SIG-M5 treated with dmso at 0.1 percent for 504 hours (cell line): ENCODE results near the gene KRT14.
"Not testable (repeated sequence)": the region's sequence is repeated elsewhere in the genome, so short reads cannot be mapped to it uniquely, and the experiment has no call there.

Experiments used
- DNase-seq: peaks from one replicate; lab custom pipeline; 2025; ENCODE audit not compliant: unreplicated experiment; lab: John Stamatoyannopoulos, UW

The KRT14 gene

DNA sequence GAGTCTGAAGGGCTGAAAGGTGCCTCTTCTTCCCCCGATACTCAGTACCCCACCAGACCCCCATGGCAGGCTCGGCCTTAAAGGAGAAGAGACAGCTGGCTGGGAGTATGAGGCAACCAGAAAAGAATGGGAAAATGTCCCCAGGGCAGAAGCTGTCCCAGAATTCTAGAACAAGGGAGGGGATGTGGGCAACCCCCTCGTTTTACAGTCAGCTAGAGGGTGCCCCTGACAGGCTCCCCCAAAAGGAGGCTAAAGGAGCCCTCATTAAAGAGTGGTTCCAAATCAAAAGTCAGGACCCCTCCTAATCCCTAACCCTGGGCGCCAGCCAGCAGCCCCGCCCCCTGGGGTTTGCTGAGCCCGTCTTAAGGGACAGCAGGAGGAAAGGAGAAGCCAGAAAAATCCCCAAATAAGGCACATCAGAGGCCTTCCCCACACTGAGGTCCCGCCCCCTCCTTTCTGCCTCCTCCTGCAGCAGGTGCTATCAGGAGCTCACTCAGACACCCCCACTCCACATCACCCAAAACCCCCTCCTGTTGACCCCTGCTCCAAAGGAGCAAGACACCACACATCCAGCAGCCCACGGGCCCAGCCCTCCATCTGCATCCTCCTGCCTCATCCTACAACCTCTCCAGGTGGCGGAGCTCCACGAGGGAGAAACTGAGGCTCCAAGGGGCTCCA lies 36.6 kb upstream of the KRT14 start:
- DNase-seq = not testable (repeated sequence)

DNA sequence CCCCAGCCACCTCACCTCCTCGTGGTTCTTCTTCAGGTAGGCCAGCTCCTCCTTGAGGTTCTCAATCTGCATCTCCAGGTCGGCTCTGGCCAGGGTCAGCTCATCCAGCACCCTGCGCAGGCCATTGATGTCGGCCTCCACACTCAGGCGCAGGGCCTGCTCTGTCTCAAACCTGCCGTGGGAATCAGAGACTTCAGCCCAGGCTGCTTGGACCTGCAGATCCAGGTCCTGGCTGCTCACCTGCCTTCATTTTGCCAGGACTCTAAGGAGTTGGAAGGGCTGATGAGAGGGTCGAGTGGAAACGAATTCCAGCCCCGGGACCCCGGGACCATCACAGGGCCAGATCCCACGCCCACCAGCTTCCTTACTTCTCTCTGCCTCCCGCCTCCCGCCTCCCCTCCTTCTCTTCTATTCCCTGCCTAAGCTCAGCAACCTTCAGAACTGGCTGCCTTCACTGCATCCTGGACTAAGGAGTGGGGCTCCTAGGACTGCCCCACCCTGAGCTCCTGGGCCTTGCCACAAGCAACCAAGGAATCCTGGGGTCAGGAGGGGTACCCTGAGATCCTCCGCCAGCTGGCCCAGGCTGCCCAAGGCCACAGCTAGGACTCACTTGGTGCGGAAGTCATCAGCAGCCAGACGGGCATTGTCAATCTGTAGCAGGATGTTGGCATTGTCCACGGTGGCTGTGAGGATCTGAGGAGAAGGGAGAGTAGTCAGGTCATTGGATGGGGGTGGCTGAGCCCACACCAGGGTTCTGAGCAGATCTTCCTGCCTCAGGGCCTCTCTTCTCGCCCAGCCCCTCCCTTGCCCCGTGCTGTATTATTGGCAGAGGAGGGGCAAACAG lies 35.9 kb upstream of the KRT14 start:
- DNase-seq = not testable (repeated sequence)

DNA sequence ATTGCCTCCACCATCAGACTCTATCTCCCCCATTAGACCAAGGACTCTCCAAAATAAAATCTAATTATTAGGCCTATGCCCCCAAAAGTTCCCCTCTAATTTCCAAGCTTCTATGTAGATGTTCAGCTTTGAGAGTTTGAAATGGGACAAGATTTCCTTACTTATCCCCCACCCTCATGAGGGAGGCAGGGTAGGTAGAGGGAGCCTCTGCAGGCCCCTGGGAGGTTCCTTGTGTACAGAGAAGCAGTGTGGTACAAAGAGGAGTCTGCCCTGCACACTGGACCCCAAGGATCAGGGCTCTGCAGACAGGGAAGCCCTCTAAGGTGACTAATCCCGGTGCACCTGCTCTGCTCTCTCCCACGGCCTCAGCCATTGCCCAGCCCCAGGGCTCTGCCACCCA lies 35.2 kb upstream of the KRT14 start:
- DNase-seq = no peak

DNA sequence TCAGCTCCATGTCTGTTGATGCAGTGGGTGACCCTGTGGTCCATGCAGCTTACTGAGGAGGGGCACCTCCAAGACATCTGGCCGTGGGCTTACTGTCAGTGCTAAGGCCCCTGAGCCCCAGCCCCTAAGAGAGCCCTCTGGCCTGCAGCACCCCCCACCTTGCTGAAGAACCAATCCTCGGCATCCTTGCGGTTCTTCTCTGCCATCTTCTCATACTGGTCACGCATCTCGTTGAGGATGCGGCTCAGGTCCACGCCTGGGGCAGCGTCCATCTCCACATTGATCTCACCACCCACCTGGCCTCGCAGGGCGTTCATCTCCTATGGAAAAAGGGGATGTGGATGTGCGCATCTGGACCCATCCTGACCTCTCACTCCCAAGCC lies 34.7 kb upstream of the KRT14 start:
- not testable (repeated sequence) for DNase-seq

DNA sequence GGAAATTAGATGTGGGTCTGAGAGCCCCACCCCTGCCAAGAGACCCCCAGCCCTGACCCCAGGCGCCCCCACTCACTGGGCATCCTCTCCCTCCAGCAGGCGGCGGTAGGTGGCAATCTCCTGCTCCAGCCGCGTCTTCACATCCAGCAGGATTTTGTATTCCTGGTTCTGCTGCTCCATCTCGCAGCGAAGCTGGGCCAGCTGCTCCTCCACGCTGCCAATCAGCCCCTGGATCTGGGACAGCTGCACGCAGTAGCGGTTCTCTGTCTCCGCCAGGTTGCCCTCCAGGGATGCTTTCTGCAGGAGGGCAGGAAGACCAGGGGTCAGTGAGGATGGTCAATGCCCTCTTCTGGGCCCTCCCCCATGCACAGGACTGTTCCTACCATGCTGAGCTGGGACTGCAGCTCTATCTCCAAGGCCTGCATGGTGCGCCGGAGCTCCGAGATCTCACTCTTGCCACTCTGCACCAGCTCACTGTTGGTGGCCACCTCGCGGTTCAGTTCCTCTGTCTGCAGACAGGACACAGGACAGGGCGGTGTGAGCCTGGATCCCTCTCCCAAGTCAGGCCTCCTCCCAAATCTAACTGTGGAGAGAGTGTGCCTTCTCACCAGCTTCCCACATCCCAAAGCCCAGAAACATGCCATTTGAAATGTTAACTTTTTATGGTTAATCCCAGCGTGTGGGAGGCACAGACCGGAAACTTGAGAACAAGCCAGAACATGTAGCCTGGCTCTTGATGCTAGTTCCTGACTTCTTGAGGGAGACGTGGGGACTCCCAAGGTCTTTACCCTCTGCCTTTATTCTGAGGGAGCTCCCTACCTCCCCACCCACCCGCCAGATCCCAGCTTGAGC lies 34.1 kb upstream of the KRT14 start:
- no peak for DNase-seq

DNA sequence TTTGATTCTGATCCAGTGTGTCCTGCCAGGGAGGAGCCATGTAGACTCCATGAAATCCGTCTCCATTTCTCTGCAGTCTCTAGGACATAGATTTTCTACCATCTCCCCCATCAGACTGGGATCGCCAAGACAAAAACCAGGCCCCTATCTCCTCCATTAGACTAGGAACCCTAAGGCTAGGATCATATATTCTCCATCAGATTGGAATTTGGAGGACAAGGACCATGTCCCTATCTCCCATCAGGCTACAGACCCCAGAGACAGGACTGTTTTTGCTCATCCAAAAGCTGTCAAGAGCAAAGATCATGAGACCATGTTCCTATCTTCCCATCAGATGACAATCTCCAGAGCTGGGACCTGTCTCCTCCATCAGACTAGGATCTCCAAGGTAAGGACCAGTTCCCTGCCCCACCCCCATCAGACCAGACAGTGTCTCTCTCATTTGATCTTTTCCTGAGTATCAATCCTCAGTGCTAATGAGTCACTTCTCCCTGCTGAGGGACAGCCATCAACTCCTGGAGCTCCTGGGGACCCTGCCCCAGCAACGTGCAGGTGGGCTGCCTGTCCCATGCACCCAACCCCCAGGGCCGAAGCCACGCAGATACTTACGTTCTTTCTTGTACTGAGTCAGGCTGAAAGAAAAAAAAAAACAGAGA lies 33.4 kb upstream of the KRT14 start:
- not testable (repeated sequence) for DNase-seq

DNA sequence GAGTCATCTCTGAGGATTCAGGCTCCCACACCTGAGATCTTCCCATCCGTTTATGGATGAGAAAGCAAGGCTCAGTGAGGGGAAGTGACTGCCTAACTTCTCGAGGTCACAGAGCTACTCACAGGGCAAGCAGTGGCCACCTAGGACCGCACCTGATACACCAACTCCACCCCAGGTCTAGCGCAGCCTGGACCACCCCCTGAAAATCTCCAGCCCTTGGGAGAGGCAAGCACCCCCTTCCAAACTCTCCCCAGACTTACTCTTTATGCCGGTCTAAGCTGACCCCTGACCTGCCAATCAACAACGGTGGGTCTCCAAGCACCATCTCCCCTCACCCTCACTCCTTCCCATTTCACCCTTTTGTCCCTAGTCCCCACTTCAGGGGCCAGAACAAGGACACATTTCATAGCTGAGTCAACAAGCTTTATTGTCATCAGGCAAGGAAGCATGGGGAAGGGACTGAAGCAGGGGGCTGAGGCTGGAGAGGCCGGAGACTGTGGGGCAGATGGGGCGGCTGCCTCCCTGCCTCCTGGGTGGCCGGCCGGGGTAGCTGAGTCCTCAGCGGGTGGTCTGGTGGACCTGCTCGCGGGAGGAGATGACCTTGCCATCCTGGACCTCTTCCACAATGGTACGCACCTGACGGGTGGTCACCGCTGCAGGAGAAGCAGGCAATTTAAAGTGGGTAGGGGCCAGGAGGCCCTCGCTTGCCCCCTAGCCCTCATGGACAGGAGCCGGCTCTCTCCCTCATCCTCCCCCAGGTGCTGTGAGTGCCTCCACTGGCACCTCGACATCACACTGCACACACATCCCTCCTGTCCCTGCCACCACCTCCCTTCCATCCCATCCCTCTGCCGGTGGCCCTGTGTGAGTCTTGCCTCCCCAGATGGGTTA lies 32.6 kb upstream of the KRT14 start:
- no peak for DNase-seq

DNA sequence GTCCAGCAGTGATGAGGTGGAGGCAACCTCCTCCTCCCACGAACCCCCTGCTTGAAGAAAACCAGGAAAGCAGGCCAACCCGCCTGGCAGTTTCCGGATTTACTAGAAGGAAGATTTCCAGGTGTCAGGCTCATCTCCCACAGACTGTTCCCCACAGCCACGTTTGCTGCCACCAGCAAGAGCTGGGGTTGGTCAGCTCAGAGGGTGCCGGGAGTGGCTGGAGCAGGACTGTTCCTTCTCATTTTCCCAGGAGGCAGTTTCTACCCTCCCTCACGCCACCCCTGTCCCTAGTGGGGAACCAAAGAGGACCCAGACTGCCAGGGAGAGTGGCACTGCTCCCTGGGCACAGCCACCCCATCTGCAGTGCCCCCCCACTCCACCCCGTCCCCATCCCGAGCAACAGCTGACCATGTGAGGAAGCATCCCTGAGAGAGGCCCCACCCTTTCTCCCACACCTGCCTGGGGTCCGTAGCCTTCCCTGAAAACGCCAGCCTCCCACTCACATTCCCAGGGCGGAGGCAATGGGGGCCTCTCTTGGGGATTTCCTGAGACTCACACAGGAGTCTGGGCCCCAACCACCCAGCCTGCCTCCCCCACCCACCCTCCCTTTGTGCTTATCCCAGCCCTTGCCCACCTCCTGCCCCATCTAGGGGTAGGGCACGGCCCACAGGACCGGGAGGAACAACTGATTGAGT lies 31.8 kb upstream of the KRT14 start:
- no peak for DNase-seq

DNA sequence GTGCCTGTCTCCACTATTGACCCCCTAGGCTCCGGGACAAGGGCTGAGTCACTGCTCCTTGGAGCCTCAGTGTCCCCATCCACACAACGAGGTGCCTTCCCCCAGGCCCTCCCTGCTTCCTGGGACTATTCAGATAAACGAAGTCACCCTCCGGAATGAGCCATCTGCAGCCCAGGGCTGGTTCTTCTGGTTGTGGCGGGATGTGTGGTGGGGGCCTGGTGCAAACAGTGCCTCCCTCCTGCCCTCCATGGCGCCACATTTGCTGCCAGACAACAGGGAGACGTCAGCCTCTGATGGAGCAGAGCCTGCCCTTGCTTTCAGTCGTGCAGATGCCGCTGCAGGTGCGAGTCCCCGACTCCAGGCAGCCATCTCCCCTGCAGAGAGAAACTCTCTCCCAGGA lies 31.0 kb upstream of the KRT14 start:
- no peak for DNase-seq

DNA sequence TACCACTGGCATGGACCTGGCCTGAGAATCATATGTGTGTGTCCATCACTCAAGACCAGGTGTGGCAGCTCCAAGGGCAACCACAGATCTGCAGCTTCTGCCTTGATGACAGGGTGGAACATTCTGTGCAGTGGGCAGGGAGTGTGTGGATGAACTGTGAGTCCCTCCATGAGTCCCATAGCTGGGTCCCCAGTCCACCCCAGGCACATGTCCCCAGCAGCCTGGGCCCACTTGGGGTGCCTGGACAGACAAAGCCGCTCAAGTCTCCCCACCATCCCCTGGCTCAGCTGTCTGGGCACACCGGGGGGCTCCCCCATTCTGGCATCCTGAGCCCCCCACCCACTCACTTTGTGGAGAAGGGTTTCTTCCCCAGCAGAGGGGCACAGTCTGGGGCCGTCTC lies 30.4 kb upstream of the KRT14 start:
- no peak for DNase-seq

DNA sequence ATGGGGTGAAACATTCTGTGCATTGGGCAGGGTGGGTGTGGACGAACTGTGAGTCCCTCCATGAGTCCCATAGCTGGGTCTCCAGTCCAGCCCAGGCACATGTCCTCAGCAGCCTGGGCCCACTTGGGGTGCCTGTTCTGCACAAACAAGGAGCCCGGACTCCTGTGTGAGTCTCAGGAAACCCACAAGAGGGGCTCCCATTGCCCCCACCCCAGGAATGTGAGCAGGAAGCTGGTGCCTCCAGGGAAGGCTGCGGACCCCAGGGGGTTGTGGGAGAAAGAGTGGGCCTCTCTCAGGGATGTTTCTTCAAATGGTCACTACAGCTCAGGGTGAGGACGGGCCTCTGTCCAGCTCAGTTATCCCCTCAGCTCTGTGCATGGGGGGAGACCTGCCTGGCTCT lies 29.8 kb upstream of the KRT14 start:
- DNase-seq = not testable (repeated sequence)

DNA sequence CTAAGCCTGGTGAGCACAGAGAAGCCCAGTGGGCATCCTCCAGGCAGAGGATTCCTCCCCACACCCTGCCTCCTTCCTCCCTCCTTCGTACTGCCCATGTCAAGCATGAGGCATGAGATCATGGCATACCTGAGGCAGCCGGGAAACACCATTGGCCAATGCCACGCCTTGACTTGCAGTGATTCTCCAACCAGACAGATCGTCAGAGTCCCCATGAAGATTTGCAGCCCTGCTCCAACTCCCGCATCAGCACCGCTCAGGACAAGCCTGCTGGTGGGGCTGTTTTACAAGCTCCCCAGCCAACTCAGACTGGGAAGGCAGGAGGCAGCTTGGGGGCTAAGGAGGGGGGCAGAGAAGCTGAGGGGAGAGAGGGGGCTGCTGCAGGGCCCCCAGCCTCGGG lies 28.8 kb upstream of the KRT14 start:
- no peak for DNase-seq

DNA sequence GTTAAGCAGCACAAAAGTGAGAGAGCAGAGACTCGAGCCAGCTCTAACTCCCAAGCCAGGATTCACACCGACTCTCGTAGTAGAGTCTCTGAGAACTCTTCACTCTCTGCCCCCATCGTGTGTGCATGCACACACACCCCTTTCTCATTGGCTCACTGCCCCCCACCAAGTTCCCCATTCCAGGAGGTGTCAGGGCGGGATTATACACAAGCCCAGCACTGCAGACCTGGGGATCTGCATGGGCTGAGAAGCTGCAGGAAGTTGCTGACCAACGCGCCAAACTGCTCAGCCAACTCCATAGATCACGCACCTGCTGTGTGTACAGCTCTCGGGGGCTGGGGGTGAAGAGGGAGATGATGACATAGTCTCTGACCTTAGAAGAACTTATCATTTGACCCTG lies 28.1 kb upstream of the KRT14 start:
- DNase-seq = not testable (repeated sequence)

DNA sequence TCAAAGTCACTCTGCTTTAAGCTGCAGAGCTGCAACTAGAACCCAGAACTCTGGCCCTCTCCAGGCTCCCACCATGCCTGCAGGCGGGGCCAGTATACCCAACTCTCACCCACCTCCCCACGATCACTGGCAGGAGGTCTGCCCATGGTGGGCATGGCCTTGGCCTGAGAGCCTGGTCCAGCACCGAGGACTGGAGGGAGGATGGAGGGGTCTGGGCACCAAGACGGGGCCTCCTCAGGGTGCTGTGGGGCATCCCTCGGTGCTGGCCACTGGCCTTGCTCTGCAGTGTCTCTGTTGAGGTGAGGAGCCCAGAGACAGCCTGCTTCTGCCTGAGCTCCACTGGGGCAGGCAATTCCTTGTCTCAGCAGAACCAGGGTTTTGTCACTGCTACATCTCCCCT lies 27.4 kb upstream of the KRT14 start:
- DNase-seq = no peak

DNA sequence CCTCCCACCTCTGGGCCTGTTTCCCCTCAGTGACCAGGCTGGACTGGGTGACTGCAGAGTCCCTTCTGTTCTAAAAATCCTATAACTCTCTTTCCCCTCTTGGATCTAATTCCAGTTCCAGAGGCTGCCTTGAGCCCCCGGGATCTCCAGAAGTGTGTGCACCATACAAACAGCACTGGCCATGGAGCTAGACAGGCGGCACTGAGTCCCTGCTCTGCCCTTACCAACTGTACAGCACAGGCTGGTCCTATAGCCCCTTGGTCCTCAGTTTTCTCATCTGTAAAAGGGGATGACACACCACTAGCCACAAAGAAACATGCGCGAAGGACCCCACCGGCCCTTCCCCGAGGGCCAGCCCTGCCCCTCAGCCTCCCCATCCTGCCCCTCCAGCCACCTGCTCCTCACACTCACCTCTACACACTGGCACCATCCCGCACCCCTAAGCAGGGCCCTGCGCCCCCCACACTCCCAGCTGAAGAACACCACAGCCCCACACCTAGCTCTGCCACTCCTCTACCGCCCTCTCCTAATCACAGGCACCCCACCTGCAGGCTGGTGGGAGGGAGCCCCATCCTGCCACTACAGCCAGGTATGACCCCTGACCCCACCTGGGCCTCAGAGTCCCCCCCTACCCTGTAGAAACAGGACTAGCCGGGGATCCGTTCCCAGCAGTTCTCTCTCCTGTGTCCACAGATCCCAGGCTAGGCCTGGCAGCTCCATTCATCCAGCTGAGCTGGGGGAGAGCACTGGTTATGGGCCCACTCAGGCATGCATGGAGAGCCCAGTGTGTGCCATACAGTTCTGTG lies 26.8 kb upstream of the KRT14 start:
- no peak for DNase-seq

DNA sequence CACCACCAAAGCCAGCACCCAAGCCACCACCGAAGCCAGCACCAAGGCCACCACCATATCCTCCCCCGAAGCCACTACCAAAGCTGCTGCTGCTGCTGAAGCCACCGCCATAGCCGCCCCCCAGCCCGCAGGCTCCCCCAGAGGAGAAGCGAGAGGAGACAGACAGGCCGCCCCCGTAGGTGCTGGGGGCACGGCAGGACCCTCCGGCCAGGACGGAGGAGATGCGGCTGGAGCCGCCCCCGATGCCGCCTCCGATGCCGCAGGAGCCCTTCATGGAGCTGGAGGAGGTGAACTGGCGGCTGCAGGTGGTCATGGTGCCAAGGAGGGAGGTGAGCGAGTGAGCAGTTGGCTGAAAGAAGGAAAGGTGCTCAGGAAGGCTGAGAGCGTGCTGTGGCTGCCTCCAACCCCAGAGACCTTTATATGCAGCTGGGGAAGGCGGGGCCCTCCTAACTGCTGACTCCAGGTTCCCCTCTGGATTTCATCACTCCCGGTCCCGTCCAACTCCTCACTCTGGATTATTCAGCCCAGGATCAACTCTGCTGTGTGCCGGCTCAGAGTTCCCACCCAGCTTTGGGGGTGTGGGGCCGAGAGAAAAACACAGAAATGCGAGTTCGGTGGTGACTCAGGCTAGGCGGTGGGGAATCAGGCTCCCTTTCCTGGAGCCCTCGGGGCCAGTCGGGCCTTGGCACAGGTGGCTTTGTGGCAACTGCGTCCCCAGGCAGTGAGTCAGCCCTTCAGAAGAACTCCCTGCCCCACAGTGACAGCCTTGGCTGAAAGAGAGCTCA lies 25.9 kb upstream of the KRT14 start, which contains the start of gene KRT16:
Gene KRT16, minus strand, starts transcription at position 392 of the 785 bp plus-strand sequence. Its CDS starts 79 bp downstream, at position 313.
- not testable (repeated sequence) for DNase-seq

DNA sequence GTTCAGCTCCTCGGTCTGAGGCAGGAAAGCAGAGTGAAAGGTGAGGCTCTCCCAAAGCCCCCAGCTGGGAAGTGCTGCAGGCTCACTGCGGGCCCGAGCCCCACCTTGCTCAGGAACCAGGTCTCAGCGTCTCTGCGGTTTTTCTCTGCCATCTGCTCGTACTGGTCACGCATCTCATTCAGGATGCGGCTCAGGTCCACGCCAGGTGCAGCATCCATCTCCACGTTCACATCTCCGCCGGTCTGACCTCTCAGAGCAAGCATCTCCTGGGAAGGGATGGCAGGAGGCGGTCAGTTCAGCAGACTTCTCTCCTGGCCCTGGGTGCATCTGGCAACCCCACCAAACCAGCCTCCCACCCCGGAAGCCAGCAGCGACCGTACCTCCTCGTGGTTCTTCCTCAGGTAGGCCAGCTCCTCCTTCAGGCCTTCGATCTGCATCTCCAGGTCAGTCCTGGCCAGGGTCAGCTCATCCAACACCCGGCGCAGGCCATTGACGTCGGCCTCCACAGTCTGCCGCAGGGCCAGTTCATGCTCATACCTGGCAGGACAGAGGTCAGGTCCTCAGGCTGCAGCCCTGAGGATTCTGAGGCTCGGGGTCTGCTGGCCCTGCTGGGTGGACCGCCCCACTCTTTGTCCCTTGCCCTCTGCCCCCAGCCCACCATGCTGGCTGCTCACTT lies 24.4 kb upstream of the KRT14 start:
- DNase-seq = no peak
